Suprapubic skin (tissue), 4 donors: ENCODE data around the gene PSMB4. TPM values are rescaled to one million over a fixed set of nuclear protein-coding genes. Genes with fewer than 3 reads are reported as not detected.
"Not testable (repeated sequence)": the region's sequence is repeated elsewhere in the genome, so short reads cannot be mapped to it uniquely, and the experiment has no call there.

Experiments
- DNase-seq, 2 donors: peaks; one replicate each; pipeline ENCODE4 v3.0.0-alpha.2; 2019; ENCODE audit warnings: low spot score in 2 of 2
- H3K27ac ChIP-seq: fragments of 200-600 bp; sonication (generic); one replicate; pipeline ENCODE4 v1.5.1; 2019
- H3K27me3 ChIP-seq: fragments of 200-600 bp; sonication (generic); one replicate; pipeline ENCODE4 v1.5.1; 2019
- H3K36me3 ChIP-seq: fragments of 200-600 bp; sonication (generic); one replicate; pipeline ENCODE4 v1.5.1; 2019
- H3K4me1 ChIP-seq: fragments of 200-600 bp; sonication (generic); one replicate; pipeline ENCODE4 v1.5.1; 2019
- H3K4me3 ChIP-seq: fragments of 200-600 bp; sonication (generic); one replicate; pipeline ENCODE4 v1.5.1; 2019; ENCODE audit warnings: mild to moderate bottlenecking
- H3K9me3 ChIP-seq: fragments of 200-600 bp; sonication (generic); one replicate; pipeline ENCODE4 v1.5.1; 2019
- CTCF ChIP-seq, 2 donors: fragments of 200-600 bp in 1 of 2; fragments of 450-650 bp in 1 of 2; sonication (generic) in 1 of 2; IDR thresholded peaks; one replicate each; pipeline ENCODE4 v1.5.1; 2016 to 2019; ENCODE audit warnings: antibody characterized with exemption in 2 of 2, mild to moderate bottlenecking in 1 of 2, moderate library complexity in 1 of 2
- EP300 ChIP-seq: sonication (generic); formaldehyde crosslinking; IDR thresholded peaks from one replicate; pipeline ENCODE4 v1.6.1; 2017; ENCODE audit warnings: antibody characterized with exemption
- POLR2A ChIP-seq, 2 donors: fragments of 450-650 bp; IDR thresholded peaks; one replicate each; pipeline ENCODE4 v1.6.1; 2017; ENCODE audit warnings: antibody characterized with exemption in 2 of 2, mild to moderate bottlenecking in 2 of 2, moderate library complexity in 2 of 2
- POLR2AphosphoS5 ChIP-seq, 3 donors: sonication (generic); formaldehyde crosslinking; IDR thresholded peaks; one replicate each; pipeline ENCODE4 v1.6.1; 2017; ENCODE audit warnings: antibody characterized with exemption in 3 of 3
- WGBS: methylation state at CpG from one replicate; pipeline ENCODE4 v1.1.5; 2018; 5-methylcytosine and 5-hydroxymethylcytosine counted together
- total RNA-seq, 4 donors: library from RNA; depleted of rRNA; stranded (reverse); fragments of >200 nt; gene quantifications; one replicate each; pipeline ENCODE4 v1.1.0, GENCODE V29; 2016

PSMB4 gene
- 100 to 1,000 TPM; 222 to 269 (median 241) TPM for total RNA-seq

- H3K36me3 ChIP-seq, result peaks cover 38% of the 10 kb centered on the region
- peak; percentile 58 to 98 (median 97) for TF ChIP-seq POLR2AphosphoS5 (IDR thresholded peaks at IDR 0.05)
- no peak for TF ChIP-seq EP300
- TF ChIP-seq POLR2A (IDR thresholded peaks at IDR 0.05), result peak; percentile 45 to 83
- TF ChIP-seq CTCF (IDR thresholded peaks at IDR 0.05), result peak in 1 of 2 donors; percentile 30
- peak; percentile 88 to 92 for DNase-seq
- no peaks in the 10 kb centered on the region for H3K27me3 ChIP-seq
- no peaks in the 10 kb centered on the region for H3K9me3 ChIP-seq
- under 1% methylated on average over 63 of the region's 63 CpGs for WGBS
- peak within 1 kb of the TSS; percentile 92 for H3K27ac ChIP-seq
- peak within 1 kb of the TSS; percentile 98 for H3K4me3 ChIP-seq
- H3K4me1 ChIP-seq, result peaks cover 23% of the 10 kb centered on the region
Measured at GRCh38 chr1:151399324-151400171, at the start of gene PSMB4. Gene PSMB4, plus strand, starts transcription at chr1:151399573. Its CDS starts 15 bp downstream, at chr1:151399588.

- H3K9me3 ChIP-seq, H3K36me3 ChIP-seq, H3K27ac ChIP-seq, DNase-seq, H3K4me3 ChIP-seq, H3K27me3 ChIP-seq: not testable (repeated sequence)
- WGBS, result 86% methylated on average over 9 of the region's 9 CpGs
- H3K4me1 ChIP-seq, result peaks cover 20% of the 10 kb centered on the region
Measured at GRCh38 chr1:151350323-151350722, 49.0 kb upstream of the PSMB4 start.

- no peak for DNase-seq
- Histone ChIP-seq H3K27me3 (no peaks in the 10 kb centered on the region), H3K9me3 (no peaks in the 10 kb centered on the region), H3K4me1 (peaks cover 8% of the 10 kb centered on the region), H3K4me3 (no peak overlapping the region), H3K36me3 (no peaks in the 10 kb centered on the region), H3K27ac (no peak overlapping the region)
- TF ChIP-seq CTCF (IDR thresholded peaks at IDR 0.05) (no peak), POLR2A (IDR thresholded peaks at IDR 0.05) (no peak), EP300 (no peak), POLR2AphosphoS5 (IDR thresholded peaks at IDR 0.05) (no peak)
- 93% methylated on average over 6 of the region's 6 CpGs for WGBS
Measured at GRCh38 chr1:151352021-151352718, 47.2 kb upstream of the PSMB4 start.

- TF ChIP-seq POLR2A (IDR thresholded peaks at IDR 0.05) (no peak), EP300 (no peak), CTCF (IDR thresholded peaks at IDR 0.05) (no peak), POLR2AphosphoS5 (IDR thresholded peaks at IDR 0.05) (no peak)
- Histone ChIP-seq H3K27ac (no peak overlapping the region), H3K4me1 (no peaks in the 10 kb centered on the region), H3K4me3 (no peak overlapping the region), H3K36me3 (no peaks in the 10 kb centered on the region), H3K9me3 (no peaks in the 10 kb centered on the region), H3K27me3 (no peaks in the 10 kb centered on the region)
- no peak for DNase-seq
- 68% methylated on average over 2 of the region's 2 CpGs for WGBS
Measured at GRCh38 chr1:151356696-151357095, 42.7 kb upstream of the PSMB4 start.

- no peaks in the 10 kb centered on the region for H3K4me1 ChIP-seq
- no peak for DNase-seq
- H3K27me3 ChIP-seq, result no peaks in the 10 kb centered on the region
- TF ChIP-seq CTCF (IDR thresholded peaks at IDR 0.05), result no peak
- TF ChIP-seq POLR2AphosphoS5 (IDR thresholded peaks at IDR 0.05), result no peak
- TF ChIP-seq POLR2A (IDR thresholded peaks at IDR 0.05), result no peak
- TF ChIP-seq EP300, result no peak
- no peak overlapping the region for H3K4me3 ChIP-seq
- H3K27ac ChIP-seq, result no peak overlapping the region
- H3K9me3 ChIP-seq, result no peaks in the 10 kb centered on the region
- peaks cover 40% of the 10 kb centered on the region for H3K36me3 ChIP-seq
Measured at GRCh38 chr1:151361883-151362282, 37.5 kb upstream of the PSMB4 start.
